Gastrocnemius medialis (tissue), 4 donors: ENCODE results near the gene EFNA5. TPM values are rescaled to one million over a fixed set of nuclear protein-coding genes. Genes with fewer than 3 reads are reported as not detected.

Experiments
- ATAC-seq, 2 donors: fragments of 150-250 bp; one replicate each; pipeline ENCODE4 v1.9.1; 2016
- DNase-seq, 2 donors: peaks; one replicate each; pipeline ENCODE4 v3.0.0-alpha.2; 2019
- H3K27ac ChIP-seq, 4 donors: fragments of 200-600 bp; sonication (generic); 1 replicate in 1 of 4; 2 replicates in 3 of 4; pipeline ENCODE4 v1.5.1; 2016 to 2018; ENCODE audit warnings: mild to moderate bottlenecking in 2 of 4, moderate library complexity in 1 of 4
- H3K27me3 ChIP-seq, 3 donors: fragments of 200-600 bp; sonication (generic) in 2 of 3; 1 replicate in 1 of 3; 2 replicates in 2 of 3; pipeline versions ENCODE4 v1.5.1 to v1.6.0; 2016 to 2019; ENCODE audit warnings: mild to moderate bottlenecking in 1 of 3, moderate library complexity in 1 of 3
- H3K36me3 ChIP-seq, 2 donors: fragments of 200-600 bp; sonication (generic) in 1 of 2; one replicate each; pipeline ENCODE4 v1.5.1; 2017 to 2018
- H3K4me1 ChIP-seq, 2 donors: fragments of 200-600 bp; sonication (generic) in 1 of 2; one replicate each; pipeline ENCODE4 v1.5.1; 2016 to 2017; ENCODE audit warnings: mild to moderate bottlenecking in 2 of 2
- H3K4me3 ChIP-seq, 4 donors: fragments of 200-600 bp; sonication (generic) in 3 of 4; 1 replicate in 1 of 4; 2 replicates in 3 of 4; pipeline ENCODE4 v1.5.1; 2016 to 2019; ENCODE audit warnings: mild to moderate bottlenecking in 2 of 4
- H3K9me3 ChIP-seq, 3 donors: fragments of 200-600 bp; sonication (generic) in 2 of 3; 1 replicate in 1 of 3; 2 replicates in 2 of 3; pipeline ENCODE4 v1.5.1; 2016 to 2019
- POLR2A ChIP-seq, 2 donors: fragments of 450-650 bp; IDR thresholded peaks; one replicate each; pipeline ENCODE4 v1.6.1; 2017; ENCODE audit warnings: antibody characterized with exemption in 2 of 2, mild to moderate bottlenecking in 2 of 2, moderate library complexity in 2 of 2
- in situ Hi-C, 4 donors: fragments of 200-750 bp; cut with MboI; loops; one replicate each; pipeline versions ENCODE4 v1.15.0 to v1.8.0; 2017; ENCODE audit warnings: low sequenced_read_pairs in 4 of 4
- intact Hi-C: fragments of 100-400 bp; cut with DNase I; formaldehyde crosslinking; loops from one replicate; pipeline ENCODE4 v1.15.1; 2023; ENCODE audit warnings: low total_unique reads
- total RNA-seq, 4 donors: library from RNA; depleted of rRNA; stranded (reverse); fragments of >200 nt; gene quantifications; one replicate each; pipeline versions ENCODE4 v1.1.0 to v1.2.3, GENCODE V29; 2016
- TF ChIP-seq, protein P1 (sequence below), 5 experiments: fragments of 450-650 bp in 3 of 5; fragments of 200-600 bp in 2 of 5; sonication (generic) in 2 of 5; IDR thresholded peaks in 4 of 5; conservative IDR thresholded peaks in 1 of 5; 1 replicate in 4 of 5; 2 replicates in 1 of 5; pipeline ENCODE4 v1.5.1; 2016 to 2019; ENCODE audit warnings: antibody characterized with exemption in 5 of 5, mild to moderate bottlenecking in 3 of 5, moderate library complexity in 3 of 5

EFNA5 gene
- total RNA-seq, 4 donors from 2014 or later: 0.15 to 0.62 (median 0.20) TPM; not detected in 1

DNA sequence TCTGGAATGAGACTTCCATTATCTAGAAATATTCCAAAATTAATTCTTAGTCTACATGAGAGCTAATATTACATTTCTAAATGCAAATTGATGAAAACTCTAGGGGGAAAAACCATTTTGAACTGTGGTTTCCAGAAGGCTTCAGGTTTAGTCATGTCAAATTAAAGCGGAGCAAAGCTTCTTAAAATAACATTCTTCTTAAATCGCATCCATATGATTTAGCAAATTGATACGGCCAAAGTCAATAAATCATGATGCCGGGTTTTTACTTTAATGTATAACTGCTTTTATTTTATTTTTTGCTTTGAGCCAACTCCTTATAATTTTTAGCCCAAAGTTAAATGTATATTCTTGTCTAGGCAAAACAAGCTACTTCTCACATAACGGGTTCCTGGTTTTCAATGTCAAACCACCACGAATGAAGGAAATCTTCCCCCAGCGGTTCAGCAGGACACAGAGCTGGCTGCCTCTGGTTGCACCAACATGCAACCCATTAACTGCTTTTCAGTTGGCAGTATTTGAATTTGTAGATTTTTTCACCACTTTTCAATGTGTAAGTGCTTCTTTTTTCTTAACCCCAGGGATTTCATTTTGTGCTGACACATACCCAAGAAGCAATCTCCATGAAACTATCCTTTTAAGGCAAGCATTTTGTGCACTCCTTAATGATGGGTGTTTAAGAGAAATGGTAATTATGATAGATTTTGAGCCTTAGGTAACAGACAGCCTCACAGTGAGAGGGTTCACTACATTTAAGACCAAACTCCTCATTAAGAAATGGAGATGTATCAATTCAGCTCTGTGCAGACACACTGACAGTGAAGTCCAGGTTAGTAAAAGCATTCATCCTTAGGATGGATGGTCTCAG lies 35.5 kb downstream of the EFNA5 start:
- no peak for TF ChIP-seq POLR2A (IDR thresholded peaks at IDR 0.05)
- TF ChIP-seq, protein P1, sequence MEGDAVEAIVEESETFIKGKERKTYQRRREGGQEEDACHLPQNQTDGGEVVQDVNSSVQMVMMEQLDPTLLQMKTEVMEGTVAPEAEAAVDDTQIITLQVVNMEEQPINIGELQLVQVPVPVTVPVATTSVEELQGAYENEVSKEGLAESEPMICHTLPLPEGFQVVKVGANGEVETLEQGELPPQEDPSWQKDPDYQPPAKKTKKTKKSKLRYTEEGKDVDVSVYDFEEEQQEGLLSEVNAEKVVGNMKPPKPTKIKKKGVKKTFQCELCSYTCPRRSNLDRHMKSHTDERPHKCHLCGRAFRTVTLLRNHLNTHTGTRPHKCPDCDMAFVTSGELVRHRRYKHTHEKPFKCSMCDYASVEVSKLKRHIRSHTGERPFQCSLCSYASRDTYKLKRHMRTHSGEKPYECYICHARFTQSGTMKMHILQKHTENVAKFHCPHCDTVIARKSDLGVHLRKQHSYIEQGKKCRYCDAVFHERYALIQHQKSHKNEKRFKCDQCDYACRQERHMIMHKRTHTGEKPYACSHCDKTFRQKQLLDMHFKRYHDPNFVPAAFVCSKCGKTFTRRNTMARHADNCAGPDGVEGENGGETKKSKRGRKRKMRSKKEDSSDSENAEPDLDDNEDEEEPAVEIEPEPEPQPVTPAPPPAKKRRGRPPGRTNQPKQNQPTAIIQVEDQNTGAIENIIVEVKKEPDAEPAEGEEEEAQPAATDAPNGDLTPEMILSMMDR (IDR thresholded peaks at IDR 0.05 in 4 of 5, conservative IDR thresholded peaks at IDR 0.05 in 1 of 5): no peak
- intact Hi-C loops: no loop called here

DNA sequence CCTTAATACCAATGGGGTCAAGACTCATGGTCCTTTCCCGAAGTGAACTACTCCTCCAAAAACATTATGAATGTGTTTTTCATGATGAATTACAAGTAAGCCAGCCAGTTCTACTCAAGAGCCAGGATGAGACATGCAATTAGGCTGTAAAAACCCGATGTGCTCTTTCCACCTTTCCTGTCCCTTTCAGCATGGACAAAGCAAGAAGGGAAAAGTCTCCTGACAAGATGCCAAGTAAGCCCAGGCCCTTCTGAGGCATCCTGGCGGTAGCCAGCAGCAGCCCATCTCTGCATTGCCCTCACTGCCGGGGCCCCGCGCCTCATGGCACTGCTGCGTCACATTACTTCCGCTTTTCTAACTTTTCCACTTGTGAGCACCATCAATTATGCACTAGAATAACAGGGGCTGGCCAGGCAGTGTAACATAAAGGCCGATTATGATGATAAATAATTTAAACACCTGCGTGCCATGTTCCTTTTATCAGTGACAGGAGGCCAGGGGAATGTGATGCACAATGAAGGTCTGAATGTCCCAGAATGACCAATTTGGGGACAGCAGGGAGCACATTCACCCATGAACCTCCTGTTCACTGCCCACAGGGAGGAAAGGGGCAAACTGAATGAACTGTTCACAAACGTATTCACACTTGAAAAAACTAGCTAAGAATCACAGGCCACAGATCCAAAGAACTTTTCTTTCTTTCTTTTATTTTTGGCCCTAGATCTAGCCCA lies 37.4 kb downstream of the EFNA5 start:
- in situ Hi-C loops: no loop called here
- Histone ChIP-seq H3K27me3 (no peaks in the 10 kb centered on the region), H3K4me3 (no peak overlapping the region), H3K4me1 (no peaks in the 10 kb centered on the region), H3K27ac (no peak overlapping the region), H3K36me3 (no peaks in the 10 kb centered on the region), H3K9me3 (no peaks in the 10 kb centered on the region)
- DNase-seq (no peak), ATAC-seq (no peak)
- intact Hi-C loops: no loop called here
- TF ChIP-seq POLR2A (IDR thresholded peaks at IDR 0.05): no peak
- TF ChIP-seq, protein P1 (IDR thresholded peaks at IDR 0.05 in 4 of 5, conservative IDR thresholded peaks at IDR 0.05 in 1 of 5): no peak

More for the DNA sequence above, 35.5 kb downstream of the EFNA5 start:
- ATAC-seq (no peak), DNase-seq (no peak)
- Histone ChIP-seq H3K4me3 (no peak overlapping the region), H3K9me3 (no peaks in the 10 kb centered on the region), H3K4me1 (no peaks in the 10 kb centered on the region), H3K27me3 (no peaks in the 10 kb centered on the region), H3K36me3 (no peaks in the 10 kb centered on the region), H3K27ac (no peak overlapping the region)
- in situ Hi-C loops: no loop called here

DNA sequence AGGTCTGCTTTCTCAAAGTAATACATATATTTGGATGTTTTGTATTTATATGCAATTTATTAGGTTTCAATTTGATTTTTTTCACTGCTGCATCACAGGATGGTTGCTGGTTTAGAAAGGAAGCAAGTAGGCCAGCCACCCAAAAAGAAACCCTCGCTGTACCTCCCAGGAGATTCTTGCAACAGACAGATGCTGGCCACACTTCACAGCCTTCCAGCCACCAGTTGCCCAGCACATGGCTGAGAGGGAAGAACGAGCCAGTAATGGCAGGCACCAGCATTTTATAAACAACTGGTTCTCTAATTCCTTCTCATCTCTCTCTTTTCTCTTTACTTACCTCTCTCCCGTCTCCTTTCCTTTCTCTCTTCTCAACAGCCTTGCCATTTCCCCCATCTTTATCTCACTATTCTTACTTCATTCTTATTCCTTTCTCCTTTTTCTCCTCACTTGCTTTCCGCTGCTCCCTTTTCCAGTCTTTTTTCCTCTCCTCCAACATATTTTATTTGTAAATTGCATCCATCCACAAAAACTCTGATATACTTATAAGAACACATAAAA lies 38.9 kb downstream of the EFNA5 start:
- intact Hi-C loops (no loop called here), in situ Hi-C loops (no loop called here)
- no peak for TF ChIP-seq POLR2A (IDR thresholded peaks at IDR 0.05)
- TF ChIP-seq, protein P1 (IDR thresholded peaks at IDR 0.05 in 4 of 5, conservative IDR thresholded peaks at IDR 0.05 in 1 of 5): no peak
- DNase-seq (no peak), ATAC-seq (no peak)
- Histone ChIP-seq H3K4me3 (no peak overlapping the region), H3K4me1 (no peaks in the 10 kb centered on the region), H3K27me3 (no peaks in the 10 kb centered on the region), H3K27ac (no peak overlapping the region), H3K9me3 (no peaks in the 10 kb centered on the region), H3K36me3 (no peaks in the 10 kb centered on the region)

DNA sequence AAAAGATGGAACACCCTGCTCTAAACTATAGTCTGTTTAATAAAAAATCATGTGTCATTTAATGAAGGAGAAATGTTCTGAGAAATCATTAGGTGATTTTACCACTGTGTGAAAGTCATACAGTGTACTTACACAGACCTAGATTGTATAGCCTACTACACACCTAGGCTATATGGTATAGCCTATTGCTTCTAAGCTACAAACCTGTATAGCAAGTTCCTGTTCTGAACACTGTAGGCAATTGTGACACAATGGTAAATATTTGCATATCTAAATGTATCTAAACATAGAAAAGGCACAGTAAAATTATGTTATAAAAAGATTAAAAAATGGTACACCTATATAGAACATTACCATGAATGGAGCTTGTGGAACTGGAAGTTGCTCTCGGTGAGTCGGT lies 40.6 kb downstream of the EFNA5 start:
- no peak overlapping the region for H3K4me3 ChIP-seq

More for the DNA sequence above, 40.6 kb downstream of the EFNA5 start:
- DNase-seq: no peak
- no peak for ATAC-seq
- TF ChIP-seq POLR2A (IDR thresholded peaks at IDR 0.05): no peak
- TF ChIP-seq, protein P1 (IDR thresholded peaks at IDR 0.05 in 4 of 5, conservative IDR thresholded peaks at IDR 0.05 in 1 of 5): no peak
- Histone ChIP-seq H3K4me1 (no peaks in the 10 kb centered on the region), H3K27ac (no peak overlapping the region), H3K27me3 (no peaks in the 10 kb centered on the region), H3K9me3 (no peaks in the 10 kb centered on the region), H3K36me3 (no peaks in the 10 kb centered on the region)
- in situ Hi-C loops (no loop called here), intact Hi-C loops (no loop called here)
